GM19099 (cell line): ENCODE results near the gene INPPL1.

ENCODE experiments used
- POLR2A ChIP-seq: IDR thresholded peaks from 3 replicates; pipeline ENCODE4 v1.6.1; 2011; ENCODE audit warnings: low read depth; ENCODE audit not compliant: insufficient read length; ENCODE audit errors: extremely low read depth

The INPPL1 gene

GRCh38 chr11:72224564-72225410 is at the start of gene INPPL1:
INPPL1 (plus strand) TSS chr11:72224767; CDS start chr11:72224985, 218 bp downstream.
- no peak for TF ChIP-seq POLR2A

GRCh38 chr11:72177656-72178055 is 46.9 kb upstream of the INPPL1 start:
- TF ChIP-seq POLR2A: no peak

- no peak for TF ChIP-seq POLR2A
These were observed 45.3 kb upstream of the INPPL1 start for GRCh38 chr11:72179049-72179803.

GRCh38 chr11:72179804-72180396 is 44.7 kb upstream of the INPPL1 start:
- TF ChIP-seq POLR2A: no peak

GRCh38 chr11:72188267-72188666 is 36.3 kb upstream of the INPPL1 start:
- no peak for TF ChIP-seq POLR2A

- no peak for TF ChIP-seq POLR2A
These were observed 34.9 kb upstream of the INPPL1 start for GRCh38 chr11:72189455-72190250.

- no peak for TF ChIP-seq POLR2A
These were observed 33.9 kb upstream of the INPPL1 start for GRCh38 chr11:72190631-72191071.

- TF ChIP-seq POLR2A: no peak
These were observed 32.6 kb upstream of the INPPL1 start, which contains the start of gene FOLR1 for GRCh38 chr11:72191961-72192381. FOLR1 (plus strand) TSS chr11:72192140; CDS start chr11:72192174, 34 bp downstream.

- no peak for TF ChIP-seq POLR2A
These were observed 28.9 kb upstream of the INPPL1 start for GRCh38 chr11:72195518-72196270.

- no peak for TF ChIP-seq POLR2A
These were observed 22.0 kb upstream of the INPPL1 start for GRCh38 chr11:72202571-72202970.

- no peak for TF ChIP-seq POLR2A
These were observed 21.4 kb upstream of the INPPL1 start for GRCh38 chr11:72203163-72203562.

GRCh38 chr11:72204886-72205285 is 19.7 kb upstream of the INPPL1 start:
- no peak for TF ChIP-seq POLR2A

GRCh38 chr11:72208281-72208680 is 16.3 kb upstream of the INPPL1 start:
- no peak for TF ChIP-seq POLR2A

GRCh38 chr11:72209101-72209500 is 15.5 kb upstream of the INPPL1 start:
- TF ChIP-seq POLR2A: no peak
